SK-N-MC (cell line): ENCODE measurements around the gene C19orf81.

Experiments
- EZH2 ChIP-seq: fragments of 200-600 bp; sonication (generic); IDR thresholded peaks from one replicate; pipeline ENCODE4 v1.6.1; 2017; ENCODE audit warnings: antibody characterized with exemption
- POLR2AphosphoS5 ChIP-seq: IDR thresholded peaks from 2 replicates; pipeline ENCODE4 v1.6.1; 2012; ENCODE audit warnings: mild to moderate bottlenecking, low read depth, low read length, borderline replicate concordance

GRCh38 chr19:50640368-50640767, 8.9 kb upstream of the C19orf81 start:
- no peak for TF ChIP-seq EZH2
- no peak for TF ChIP-seq POLR2AphosphoS5
